ENCODE results near the gene THOC3.
"Not testable (repeated sequence)": the region's sequence is repeated elsewhere in the genome, so short reads cannot be mapped to it uniquely, and the experiment has no call there.

Gene THOC3

DNA sequence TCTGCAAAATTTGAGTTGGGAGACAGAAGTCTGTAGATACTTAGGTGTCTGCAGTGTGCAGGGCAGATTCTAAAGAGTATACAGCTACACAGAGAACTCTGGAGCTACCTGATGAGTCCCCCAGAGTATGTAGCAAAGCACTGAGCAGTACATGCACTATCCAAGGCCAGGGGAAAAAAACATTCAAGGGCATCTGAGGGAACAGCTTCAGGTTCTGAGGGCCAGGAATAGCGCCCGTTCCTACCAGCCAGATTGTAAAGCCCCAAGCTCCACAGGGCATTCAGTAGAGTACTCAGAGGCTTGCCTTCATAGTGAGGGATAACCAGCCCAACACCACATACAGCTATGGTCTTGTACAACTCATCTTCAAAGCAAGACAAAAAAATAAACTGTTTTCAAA is 27.5 kb downstream of the THOC3 start:
- in situ Hi-C loops (cut with HindIII; ENCODE audit: low sequenced_read_pairs) = not testable (repeated sequence)

DNA sequence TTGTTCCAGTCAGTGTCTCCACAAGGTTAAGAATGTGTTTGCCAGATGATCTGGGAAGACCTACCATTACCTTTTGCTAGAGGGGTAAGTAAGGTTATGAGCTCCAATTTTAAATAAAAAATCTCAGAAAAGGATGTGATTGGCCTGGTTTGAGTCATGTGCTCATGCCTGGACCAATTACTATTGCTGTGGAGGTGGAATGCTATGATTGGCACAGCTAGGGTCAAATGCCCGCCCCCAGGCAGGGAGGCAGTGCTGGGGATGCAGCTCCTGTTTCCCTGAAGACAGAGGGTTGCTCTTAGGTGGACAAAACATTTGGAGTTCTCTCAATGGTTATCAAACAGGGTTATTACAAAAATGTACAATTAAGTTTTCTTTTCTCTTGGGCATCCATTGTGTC is 29.6 kb downstream of the THOC3 start:
- in situ Hi-C loops (cut with HindIII; ENCODE audit: low sequenced_read_pairs) = not testable (repeated sequence)

DNA sequence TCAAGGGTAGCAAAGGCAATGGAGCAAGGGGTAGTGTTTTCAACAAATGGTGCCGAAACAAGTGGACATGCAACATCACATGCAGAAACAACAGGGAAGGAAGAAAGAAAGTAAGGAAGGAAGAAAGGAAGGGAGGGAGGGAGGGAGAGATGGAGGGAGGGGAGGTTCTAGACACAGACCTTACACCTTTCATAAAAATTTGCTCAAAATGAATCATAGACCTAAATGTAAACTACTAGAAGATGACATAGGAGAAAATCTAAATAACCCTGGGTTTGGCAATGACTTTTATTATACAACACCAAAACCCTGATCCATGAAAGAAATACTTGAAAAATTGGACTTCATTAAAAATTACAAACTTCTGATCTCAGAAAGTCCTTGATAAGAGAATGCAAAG is 39.4 kb downstream of the THOC3 start:
- in situ Hi-C loops (cut with HindIII; ENCODE audit: low sequenced_read_pairs) = not testable (repeated sequence)

DNA sequence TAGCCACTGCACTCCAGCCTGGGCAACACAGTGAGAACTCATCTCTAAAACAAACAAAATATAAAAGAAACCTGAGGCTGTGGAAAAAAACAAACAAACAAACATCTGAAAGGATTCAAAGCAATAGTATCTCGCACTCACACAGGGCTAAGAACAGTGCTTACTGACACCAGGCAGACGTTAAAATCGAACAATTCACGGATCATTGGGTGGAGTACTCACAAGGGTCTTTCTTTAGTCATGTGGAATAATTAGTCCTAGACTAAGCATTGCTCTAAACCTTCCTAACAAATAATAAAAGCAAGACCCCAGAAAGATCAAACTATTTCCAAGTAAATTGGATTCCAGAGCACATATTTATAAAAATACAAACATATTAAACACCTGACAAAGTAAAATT is 43.0 kb downstream of the THOC3 start:
- in situ Hi-C loops (cut with HindIII; ENCODE audit: low sequenced_read_pairs) = not testable (repeated sequence)

DNA sequence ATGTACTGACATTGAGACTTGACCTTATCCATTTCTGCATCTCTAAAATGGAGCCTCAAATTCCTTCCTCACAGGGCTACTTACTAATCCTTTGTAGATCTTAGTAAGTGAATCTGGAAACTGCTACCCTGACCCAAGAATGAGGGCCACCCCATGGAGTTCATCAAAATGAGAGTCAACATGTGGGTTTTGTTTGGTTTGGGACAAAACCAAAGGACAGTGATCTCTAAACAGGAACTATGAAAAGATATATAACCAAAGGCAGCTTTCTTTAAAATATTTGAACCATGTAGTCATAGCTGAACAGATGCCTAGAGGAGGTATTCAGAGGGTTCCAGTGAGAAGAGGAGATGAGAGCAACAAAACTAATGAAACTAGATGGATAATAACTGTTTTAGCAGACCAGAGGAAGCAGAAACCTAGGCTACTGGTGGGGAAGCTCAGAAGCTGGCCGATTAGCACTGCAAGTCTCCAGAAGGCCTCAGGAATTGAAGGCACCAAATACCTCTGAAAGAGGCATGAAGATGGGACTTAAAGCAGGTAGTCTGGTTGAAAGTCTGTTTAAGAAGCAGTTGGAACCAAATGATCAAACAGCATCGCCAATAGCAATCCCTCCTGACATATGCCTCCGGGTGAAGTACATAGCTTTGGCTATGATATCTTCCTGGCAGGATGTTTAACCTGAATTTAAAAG is 45.8 kb downstream of the THOC3 start:
- in situ Hi-C loops (cut with HindIII; ENCODE audit: low sequenced_read_pairs) = no loop called here

DNA sequence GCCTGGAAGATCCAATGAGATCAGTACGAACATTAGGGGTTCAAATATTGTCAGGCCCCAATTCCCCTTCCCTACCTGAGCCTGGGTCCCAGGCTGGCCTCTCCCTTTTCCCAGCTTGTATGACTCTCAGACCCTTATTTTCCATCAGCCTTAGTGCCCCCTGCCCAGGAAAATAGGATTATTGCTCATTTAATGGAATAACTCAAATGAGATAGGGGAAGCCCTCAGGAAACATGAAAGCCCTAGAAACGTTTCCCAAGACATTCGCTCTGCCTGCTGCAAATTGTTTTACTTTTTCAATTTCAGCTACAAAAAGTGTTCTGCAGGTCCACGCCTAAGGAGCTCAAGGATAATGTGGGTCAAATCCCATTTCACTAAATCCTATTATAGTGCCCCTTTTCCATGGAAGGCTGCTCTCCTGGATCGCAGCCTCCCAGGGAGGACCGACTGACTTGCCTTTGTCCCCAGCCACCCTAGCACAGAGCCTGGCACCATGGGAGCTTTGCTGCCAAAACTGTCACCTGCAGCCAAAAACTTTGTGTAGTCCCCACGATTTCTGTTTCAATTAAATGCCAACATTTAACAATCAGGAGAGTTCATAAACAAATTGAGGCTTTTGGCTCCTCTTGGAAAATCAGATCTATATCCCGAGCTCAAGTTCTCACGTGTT is 46.9 kb downstream of the THOC3 start:
- in situ Hi-C loops (cut with HindIII; ENCODE audit: low sequenced_read_pairs) = no loop called here

DNA sequence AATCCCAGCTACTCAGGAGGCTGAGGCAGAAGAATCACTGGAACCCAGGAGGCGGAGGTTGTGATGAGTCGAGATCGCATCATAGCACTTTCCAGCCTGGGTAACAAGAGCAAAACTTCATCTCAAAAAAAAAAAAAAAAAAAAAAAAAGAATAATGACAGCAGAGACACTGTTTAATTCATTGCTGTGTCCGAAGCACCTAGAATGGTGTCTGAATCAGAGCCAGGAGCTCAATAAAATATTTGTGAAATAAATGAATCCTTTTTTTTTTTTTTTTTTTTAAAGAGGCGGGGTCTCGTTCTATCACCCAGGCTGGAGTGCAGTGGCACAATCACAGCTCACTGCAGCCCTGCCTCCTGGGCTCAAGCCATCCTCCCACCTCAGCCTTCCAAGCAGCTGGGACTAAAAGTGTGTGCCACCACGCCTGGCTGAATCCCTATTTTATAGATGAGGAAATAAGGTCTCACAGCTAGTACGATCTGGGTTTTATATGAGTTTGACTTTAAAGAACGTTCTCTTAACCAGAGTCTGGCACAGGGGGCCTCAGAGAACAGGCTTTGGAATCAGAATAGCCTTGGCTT is 47.8 kb downstream of the THOC3 start:
- in situ Hi-C loops (cut with HindIII; ENCODE audit: low sequenced_read_pairs) = no loop called here

DNA sequence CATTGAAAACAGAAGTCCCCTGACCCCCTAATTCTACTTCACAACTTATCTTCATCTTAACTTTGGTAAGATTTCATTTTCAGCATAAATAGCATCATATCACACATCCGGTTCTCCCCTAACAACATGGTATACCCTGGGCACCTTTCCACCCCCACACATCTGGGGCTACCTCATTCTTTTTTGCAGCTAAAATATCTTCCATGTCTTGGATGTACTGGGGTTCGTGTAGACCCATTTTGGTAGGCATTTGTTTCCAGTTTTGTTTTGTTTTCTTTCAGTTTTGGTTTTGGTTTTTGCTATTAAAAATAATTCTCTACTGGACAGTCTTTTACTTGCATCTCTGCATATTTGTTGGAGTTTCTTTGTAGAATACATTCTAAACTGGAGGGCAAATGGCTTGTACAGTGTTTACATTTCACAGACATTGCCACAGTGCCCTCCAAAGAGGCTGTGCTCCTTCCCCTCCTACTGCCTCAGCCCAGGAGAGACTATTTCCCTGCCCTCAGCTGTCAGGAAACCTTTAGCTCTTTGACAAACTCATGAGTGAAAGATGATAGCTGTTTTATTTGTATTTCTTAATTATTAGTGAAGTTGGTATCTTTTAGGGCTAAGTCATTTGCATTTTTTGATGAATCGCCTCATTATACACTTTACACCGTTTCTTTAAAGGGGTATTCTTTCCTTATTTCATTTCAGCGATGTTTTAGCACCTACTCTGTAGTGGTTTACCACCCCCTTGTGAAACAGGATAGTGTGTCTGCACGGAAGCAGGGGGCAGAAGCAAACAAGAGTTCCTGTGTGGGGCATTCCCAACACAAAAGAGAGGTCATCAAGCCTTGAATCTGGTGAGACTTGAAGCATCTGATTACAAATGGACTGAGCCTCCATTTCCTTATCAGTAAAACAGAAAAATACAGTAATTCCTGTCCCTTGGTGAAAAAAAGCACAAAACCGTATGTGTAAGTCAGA is 52.8 kb downstream of the THOC3 start:
- in situ Hi-C loops (cut with HindIII; ENCODE audit: low sequenced_read_pairs) = not testable (repeated sequence)

DNA sequence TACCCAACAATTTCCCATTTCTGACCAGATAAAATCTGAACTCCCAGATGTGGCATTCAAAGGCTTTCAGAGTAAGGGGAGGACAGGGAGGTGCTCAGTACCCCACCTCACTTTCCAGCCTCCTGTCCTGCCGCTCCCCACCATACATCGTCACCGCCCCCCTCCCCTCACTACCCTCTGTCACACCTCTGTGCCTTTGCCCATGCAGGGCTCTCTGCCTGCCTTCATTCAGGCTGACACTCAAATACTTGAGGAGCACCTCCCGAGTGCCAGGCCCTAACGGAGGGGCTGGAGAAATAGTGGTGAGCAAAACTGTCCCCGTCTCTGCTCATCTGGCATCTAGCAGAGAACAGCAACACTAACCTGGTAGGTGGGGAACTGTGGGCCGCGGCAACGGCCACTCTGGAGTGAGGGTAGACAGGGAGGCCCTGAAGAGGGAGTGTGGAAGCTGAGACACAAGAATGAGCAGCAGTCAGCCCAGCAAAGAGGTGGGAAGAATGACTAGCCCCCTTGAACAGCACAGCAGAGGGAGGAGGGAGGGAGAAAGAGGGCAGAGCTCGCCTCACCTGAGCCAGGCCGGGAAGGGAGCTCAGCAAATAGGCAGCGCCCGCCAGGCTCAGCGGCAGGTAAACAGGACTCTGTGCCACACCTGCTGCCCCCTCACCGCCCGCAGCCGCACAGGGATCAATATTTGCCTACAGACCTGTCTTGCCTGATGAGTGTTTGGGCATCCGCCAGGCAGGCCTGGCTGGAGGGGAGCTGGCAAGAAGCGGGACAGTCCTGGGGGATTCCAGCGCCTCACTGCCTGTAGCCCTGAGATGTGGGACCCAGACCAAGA is 54.1 kb downstream of the THOC3 start:
- in situ Hi-C loops (cut with HindIII; ENCODE audit: low sequenced_read_pairs) = not testable (repeated sequence)

DNA sequence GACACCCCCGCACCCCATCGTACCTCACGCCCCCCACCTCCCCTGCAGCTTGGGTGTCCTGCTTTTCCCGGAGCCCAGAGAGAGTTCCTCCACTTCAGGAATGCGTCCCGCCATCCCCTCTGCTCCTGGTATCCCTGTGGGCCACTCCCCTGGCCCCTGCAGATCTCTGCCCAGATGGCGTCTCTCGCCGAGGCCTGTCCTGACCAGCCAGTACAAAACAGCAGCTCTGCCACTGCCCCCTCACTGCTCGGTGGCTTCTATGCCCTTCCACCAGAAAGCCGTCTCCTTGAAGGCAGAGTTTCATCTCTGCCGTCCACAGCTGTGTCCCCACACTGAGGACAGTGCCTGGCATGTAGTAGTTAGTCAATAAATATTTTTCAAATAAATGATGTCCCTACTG is 58.0 kb downstream of the THOC3 start:
- in situ Hi-C loops (cut with HindIII; ENCODE audit: low sequenced_read_pairs) = not testable (repeated sequence)

All from endothelial cell of hepatic sinusoid (primary cell).